GM19043 (cell line): ENCODE measurements around the gene SMPDL3A.
A peak's percentile ranks its signal among the peaks of the same experiment; 100 is the strongest.

Source experiments
- ATAC-seq: cut with Tn5 transposase; IDR thresholded peaks from one replicate; pipeline ENCODE4 v1.9.1; 2021; ENCODE audit warnings: low read depth; ENCODE audit not compliant: unreplicated experiment

Gene SMPDL3A

GRCh38 chr6:122775975-122776374, 13.1 kb upstream of the SMPDL3A start:
- no peak for ATAC-seq

DNA sequence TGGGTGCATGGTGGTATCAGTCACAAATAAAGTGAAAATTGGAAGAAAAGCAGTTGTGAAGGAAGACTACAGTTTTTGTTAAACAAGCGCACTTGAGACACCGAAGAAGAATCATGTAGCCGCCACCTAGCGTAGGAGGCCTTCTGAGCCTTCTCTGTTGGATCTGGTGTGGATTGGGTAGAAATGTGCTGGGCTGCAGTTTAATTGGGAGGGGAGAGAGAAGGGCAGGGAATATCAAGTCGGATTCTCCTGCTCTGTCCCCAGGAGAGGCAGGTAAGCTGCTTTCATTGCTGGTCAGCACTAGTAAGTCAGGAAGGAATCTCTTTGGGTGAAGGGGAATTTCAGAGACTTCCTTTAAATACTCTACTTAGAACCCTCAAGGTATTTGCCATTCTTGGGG, 10.8 kb upstream of the SMPDL3A start:
- no peak for ATAC-seq

DNA sequence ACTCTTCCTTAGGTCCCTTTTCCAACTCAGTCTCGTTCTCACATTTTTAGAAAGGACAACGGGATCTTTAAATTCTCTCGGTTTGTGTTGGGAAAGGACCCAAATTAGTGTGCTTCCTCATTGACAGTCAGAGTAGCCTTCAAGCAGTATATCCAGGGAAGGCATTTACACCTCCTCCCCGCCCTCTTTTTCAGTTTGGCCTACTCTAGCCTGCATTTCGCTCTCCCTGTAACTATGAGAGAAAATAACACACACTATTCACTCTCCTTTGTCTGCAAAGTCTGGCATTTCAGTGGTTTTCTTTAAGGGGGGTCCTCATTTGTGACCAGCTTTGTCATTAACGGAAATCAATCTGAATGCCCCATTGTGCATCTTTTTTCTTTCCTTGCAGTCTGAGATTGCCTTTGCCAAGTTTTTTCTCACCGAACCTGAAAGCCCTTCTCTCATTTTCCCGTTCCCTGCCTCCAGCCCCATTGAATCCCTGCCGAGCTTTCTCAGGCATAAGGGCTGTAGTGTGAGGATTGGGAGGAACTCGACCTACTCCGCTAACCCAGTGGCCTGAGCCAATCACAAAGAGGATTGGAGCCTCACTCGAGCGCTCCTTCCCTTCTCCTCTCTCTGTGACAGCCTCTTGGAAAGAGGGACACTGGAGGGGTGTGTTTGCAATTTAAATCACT, 9.9 kb upstream of the SMPDL3A start:
- ATAC-seq: no peak

- no peak for ATAC-seq
These were observed 9.4 kb upstream of the SMPDL3A start, which contains the start of gene FABP7 for GRCh38 chr6:122779667-122780066. FABP7 (plus strand) TSS chr6:122779716; CDS start chr6:122779795, 79 bp downstream.

DNA sequence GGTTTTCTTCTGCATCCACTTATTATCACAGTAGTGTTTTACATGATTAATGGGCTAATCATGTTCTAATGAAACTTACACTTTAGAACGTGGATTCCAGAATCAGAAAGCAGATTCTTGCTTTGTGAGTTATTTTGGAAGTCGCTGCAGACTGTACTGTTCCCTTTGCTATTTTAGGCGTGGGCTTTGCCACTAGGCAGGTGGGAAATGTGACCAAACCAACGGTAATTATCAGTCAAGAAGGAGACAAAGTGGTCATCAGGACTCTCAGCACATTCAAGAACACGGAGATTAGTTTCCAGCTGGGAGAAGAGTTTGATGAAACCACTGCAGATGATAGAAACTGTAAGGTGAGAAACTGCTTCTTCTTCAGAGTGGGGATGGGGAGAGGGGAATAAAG, 8.9 kb upstream of the SMPDL3A start:
- ATAC-seq: no peak

DNA sequence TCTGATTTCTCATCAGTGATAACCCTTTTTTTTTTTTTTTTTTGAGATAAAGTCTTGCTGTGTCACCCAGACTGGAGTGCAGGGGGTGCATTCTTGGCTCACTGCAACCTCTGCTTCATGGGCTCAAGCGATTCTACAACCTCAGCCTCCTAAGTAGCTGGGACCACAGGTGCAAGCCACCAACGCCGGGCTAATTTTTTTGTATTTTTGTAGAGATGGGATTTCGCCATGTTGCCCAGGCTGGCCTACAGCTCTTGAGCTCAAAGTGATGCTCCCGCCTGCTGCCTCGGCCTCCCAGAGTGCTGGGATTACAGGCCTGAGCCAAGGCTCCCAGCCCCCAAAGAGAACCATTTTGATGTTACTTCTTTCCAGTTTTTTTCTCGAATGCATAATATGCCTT, 7.3 kb upstream of the SMPDL3A start:
- ATAC-seq: no peak

DNA sequence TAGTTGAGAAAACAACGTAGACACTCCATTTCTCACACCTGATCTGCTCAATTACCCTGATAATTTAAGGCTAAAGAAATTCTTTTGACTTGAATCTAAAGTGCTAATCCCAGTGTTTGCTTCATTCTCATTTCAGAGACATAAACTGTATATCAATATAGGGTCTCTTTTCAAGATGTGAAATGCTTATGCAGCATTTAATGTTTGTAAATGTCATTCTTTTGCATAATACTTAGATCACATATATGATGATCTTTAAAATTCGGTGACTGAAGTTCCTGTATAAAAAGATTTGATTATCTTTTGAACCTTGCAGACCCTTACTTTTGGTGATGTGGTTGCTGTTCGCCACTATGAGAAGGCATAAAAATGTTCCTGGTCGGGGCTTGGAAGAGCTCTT, 5.7 kb upstream of the SMPDL3A start:
- ATAC-seq: no peak

- ATAC-seq: no peak
These were observed 3.2 kb upstream of the SMPDL3A start for GRCh38 chr6:122785891-122786290.

DNA sequence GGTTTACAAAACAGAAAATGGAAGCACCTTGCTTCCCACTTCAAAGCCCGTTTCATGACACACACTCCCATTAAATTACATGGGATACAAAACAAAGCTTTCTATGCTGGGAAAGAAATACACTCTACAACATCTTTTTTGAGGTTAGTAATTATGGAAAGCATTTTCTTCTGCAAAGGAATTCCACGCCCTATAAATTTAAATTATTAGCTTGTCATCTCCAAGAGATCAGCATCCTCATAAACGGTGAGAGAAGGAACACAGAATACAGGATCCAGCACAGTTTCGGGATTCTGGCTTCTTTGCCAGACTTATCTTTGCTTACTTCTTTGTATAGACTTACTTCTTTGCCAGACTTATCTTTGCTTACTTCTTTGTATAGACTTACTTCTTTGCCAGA, 1.3 kb upstream of the SMPDL3A start:
- ATAC-seq: no peak

DNA sequence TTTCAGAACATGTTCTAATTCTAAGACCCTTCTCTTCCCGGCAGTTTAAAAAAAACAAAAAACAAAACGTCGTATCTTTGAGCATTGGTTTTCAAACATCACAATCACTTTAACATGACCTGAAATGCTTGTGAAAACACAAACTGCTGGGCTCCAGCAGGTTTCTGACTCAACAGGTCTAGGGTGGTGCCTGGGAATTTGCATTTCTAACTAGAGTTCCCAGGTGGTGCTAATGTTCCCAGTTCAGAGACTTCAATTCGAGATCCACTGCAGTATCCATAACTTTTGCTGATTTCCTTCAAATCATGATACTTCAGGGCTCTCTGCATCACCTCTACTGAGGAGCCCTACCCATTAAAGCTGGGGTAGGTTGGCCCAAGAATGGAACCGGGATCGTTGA, 850 bp upstream of the SMPDL3A start:
- no peak for ATAC-seq

DNA sequence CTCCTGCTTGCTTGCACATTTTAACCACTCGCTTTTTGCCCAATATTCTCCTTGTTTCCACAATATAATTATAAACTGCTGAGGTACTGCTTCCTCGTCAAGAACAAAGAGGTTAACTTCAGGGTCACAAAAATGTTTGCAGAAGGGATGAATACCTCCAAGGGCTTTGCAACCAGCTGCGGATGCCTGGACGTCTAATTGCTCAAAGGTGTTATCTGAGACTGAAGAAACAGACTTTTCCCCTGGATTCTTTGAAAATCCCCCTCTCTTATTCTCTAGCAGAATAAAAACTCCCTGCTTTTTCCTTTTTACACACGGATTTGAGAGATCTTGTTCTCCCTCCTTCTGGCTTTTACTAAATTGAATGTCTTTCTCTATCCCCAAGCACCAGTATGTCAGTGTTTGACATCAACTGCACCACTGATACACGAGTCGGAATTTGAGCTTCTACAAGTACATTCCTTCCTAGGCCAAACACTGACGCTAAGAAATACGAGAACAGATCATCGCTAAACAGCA, 336 bp upstream of the SMPDL3A start:
- ATAC-seq: no peak

- no peak for ATAC-seq
These were observed 967 bp downstream of the SMPDL3A start for GRCh38 chr6:122790028-122790422.

DNA sequence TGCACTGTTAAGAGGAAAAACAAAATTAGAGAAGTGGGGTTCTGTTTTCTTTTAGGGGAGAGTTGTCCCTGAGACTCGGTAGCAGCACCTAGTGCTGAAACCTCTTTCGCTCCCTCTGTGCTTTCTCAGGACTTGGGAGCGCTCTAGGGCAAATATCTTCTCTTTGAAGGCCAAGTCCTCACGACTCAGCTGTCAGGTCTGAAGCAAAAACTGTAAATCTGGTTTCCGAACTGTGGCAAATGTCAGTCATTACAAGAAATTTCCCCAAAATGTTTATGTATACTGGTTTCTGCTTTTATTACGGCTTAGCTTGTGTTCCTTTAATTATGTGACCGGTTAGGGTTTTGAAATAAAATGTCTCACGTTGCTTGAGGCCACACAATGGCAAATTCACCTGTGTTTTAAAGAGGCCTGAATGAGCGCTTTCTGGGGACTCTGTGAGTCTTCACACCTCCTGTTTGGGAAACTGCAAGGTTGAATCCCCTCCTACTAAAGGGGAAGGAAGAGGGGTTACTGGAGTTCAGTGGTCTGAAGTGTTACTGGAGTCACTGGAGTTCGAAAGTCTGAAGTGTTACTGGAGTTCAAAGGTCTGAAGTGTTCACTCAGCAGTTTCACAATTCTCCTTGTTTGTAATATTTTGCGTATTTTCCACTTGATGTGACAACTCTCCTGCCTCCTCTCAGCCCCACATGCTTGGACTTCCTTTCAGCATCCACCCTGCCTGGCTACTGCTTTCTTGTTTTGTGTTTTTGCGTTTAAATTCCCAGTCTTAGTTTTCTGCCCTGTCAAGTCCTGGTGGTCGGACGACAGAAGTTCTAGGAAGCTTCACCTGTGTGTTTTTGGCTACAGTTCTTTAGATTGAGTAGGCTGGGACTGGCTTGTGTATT, 1.6 kb downstream of the SMPDL3A start:
- ATAC-seq: no peak

GRCh38 chr6:122791310-122791679, 2.2 kb downstream of the SMPDL3A start:
- no peak for ATAC-seq

- no peak for ATAC-seq
These were observed 3.7 kb downstream of the SMPDL3A start for GRCh38 chr6:122792766-122793165.

GRCh38 chr6:122797537-122797936, 8.5 kb downstream of the SMPDL3A start:
- no peak for ATAC-seq

DNA sequence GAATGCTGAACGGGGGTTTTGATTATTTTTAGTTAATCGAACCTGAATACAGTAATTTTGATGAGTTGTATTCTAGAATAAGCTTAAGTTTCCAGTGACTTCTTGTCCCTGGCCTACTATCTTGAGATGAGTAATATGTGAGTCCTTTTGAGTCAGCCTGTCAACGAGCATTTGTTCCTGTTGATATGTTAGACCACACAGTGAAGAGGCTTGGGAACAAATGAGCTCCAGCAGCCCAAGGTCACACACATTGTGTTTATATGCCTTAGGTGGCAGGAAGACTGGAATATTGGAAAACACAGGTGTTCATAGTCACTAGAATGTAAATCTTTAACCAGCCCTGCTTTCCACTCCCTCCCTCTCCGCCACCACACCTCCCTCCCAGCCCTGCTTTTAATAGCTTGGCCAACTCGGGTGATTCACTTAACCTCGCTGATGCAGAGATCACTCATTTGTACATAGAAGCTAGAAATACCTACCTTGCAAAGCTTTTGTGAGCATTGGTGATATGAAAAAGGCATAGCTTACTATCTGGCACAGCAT, 9.1 kb downstream of the SMPDL3A start:
- ATAC-seq: peak; percentile 74

DNA sequence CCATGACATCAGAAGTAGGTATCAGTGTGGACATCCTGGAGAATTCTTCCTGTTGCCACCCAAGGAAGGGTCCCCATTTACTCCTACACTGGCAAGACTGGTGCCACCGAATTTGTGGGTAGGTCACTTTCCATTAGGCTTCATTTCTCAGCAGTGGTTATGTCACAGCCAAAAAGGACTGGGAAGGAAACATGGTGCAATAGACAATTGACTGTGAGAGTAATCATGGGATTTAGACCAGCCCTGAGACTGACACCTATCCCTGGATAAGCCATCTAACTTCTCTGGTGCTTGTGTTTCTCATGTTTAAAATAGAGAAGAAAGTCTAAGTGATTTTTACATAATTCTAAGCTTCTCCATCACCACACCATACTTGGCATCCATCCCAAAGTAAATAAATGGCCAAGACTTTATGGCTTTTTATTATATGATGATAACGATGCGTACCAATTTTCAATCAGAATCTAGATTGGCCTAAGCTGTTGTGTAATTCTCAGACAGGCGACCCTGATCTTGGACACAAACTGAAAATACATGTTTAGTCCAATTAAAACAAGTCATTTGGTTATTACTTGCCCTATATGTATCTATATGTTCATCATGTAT, 10.2 kb downstream of the SMPDL3A start:
- ATAC-seq: no peak

DNA sequence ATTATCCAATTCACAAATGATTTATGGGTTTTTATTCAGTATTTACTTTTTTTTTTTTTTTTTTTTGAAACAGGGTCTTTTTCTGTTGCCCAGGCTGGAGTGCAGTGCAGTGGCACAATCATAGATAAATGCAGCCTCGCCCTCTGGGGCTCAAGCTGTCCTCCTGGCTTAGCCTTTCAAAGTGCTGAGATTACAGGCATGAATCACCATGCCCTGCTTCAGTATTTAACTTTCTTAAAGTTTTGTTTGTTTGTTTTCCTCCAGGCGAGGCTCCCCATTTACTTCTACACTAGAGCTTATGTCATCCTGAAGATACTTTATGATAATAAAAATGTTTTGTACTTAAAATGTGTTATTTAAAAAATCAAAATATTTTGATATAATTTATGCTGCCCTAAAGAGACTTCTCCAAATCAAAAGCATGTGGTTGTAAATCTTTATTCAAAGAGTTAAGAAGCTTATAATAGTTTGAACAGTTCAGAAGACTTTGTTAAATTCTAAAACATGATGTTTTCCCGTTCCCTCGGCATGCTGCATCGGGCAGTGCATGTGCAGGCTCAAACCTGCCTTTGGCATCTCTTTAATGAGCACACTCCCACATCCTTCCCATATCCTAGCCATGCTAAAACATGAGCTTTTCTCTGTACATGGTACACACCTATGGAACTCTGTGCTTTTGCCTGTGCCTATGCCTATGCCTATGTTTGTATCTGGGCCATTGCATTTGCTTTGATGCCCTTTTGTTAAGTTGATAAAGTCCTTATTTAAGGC, 11.0 kb downstream of the SMPDL3A start:
- no peak for ATAC-seq

GRCh38 chr6:122800906-122801305, 11.8 kb downstream of the SMPDL3A start:
- ATAC-seq: no peak
